Astrocyte (in vitro differentiated cells and primary cell): ENCODE results near the gene MYO15B. TPM values are rescaled to one million over a fixed set of nuclear protein-coding genes. Genes with fewer than 3 reads are reported as not detected.
A peak's percentile ranks its signal among the peaks of the same experiment; 100 is the strongest.

Experiments used
- DNase-seq: peaks from one replicate; pipeline ENCODE4 v3.0.0-alpha.2; 2010; ENCODE audit warnings: low read depth
- FAIRE-seq: peaks from 2 replicates; lab custom pipeline; 2011; peaks lifted over from hg19 to GRCh38; lab: Jason Lieb, UNC
- H2AFZ ChIP-seq: 2 replicates; pipeline ENCODE4 v1.6.0; 2012; ENCODE audit warnings: low read depth, low read length, inconsistent platforms
- H3K27ac ChIP-seq: 2 replicates; pipeline ENCODE4 v1.5.1; 2011; ENCODE audit warnings: low read depth, low read length, inconsistent platforms
- H3K27me3 ChIP-seq: 2 replicates; pipeline ENCODE4 v1.6.0; 2011; ENCODE audit warnings: low read length, inconsistent platforms; ENCODE audit not compliant: insufficient read depth
- H3K36me3 ChIP-seq: 2 replicates; pipeline ENCODE4 v1.5.1; 2011; ENCODE audit warnings: low read length, inconsistent platforms; ENCODE audit not compliant: insufficient read depth
- H3K4me1 ChIP-seq: 2 replicates; pipeline ENCODE4 v1.5.1; 2011; ENCODE audit warnings: low read length, inconsistent platforms; ENCODE audit not compliant: insufficient read depth
- H3K4me2 ChIP-seq: 2 replicates; pipeline ENCODE4 v1.6.0; 2012; ENCODE audit warnings: low read length, inconsistent platforms
- H3K4me3 ChIP-seq: 2 replicates; pipeline ENCODE4 v1.5.1; 2011; ENCODE audit warnings: low read depth, mild to moderate bottlenecking, low read length, inconsistent platforms; ENCODE audit not compliant: insufficient read depth
- H3K79me2 ChIP-seq: 2 replicates; pipeline ENCODE4 v1.6.0; 2012; ENCODE audit warnings: mild to moderate bottlenecking, low read length, inconsistent platforms; ENCODE audit not compliant: insufficient read depth
- H3K9ac ChIP-seq: 2 replicates; pipeline ENCODE4 v1.6.0; 2012; ENCODE audit warnings: mild to moderate bottlenecking, low read length, inconsistent platforms
- H3K9me3 ChIP-seq: 2 replicates; pipeline ENCODE4 v1.5.1; 2012; ENCODE audit warnings: low read depth, mild to moderate bottlenecking, low read length, inconsistent platforms; ENCODE audit not compliant: insufficient read depth
- H4K20me1 ChIP-seq: 2 replicates; pipeline ENCODE4 v1.6.0; 2012; ENCODE audit warnings: low read length, inconsistent platforms; ENCODE audit not compliant: insufficient read depth
- H3K27ac Mint-ChIP-seq: one replicate; pipeline ENCODE4 v1.8.0; 2021; ENCODE audit warnings: mild to moderate bottlenecking, mixed read lengths; ENCODE audit not compliant: unreplicated experiment
- H3K27me3 Mint-ChIP-seq: one replicate; pipeline ENCODE4 v1.8.0; 2021; ENCODE audit warnings: low read depth, mixed read lengths; ENCODE audit not compliant: unreplicated experiment
- H3K36me3 Mint-ChIP-seq: one replicate; pipeline ENCODE4 v1.8.0; 2021; ENCODE audit warnings: low read depth, mixed read lengths; ENCODE audit not compliant: unreplicated experiment
- H3K4me1 Mint-ChIP-seq: one replicate; pipeline ENCODE4 v1.8.0; 2021; ENCODE audit warnings: low read depth, mixed read lengths; ENCODE audit not compliant: unreplicated experiment
- H3K4me3 Mint-ChIP-seq: one replicate; pipeline ENCODE4 v1.8.0; 2021; ENCODE audit warnings: mild to moderate bottlenecking, moderate library complexity, mixed read lengths; ENCODE audit not compliant: unreplicated experiment
- H3K9me3 Mint-ChIP-seq: one replicate; pipeline ENCODE4 v1.8.0; 2021; ENCODE audit warnings: mild to moderate bottlenecking, mixed read lengths; ENCODE audit not compliant: unreplicated experiment
- EZH2 ChIP-seq: IDR thresholded peaks from 2 replicates; pipeline ENCODE4 v1.6.1; 2012; ENCODE audit warnings: mild to moderate bottlenecking, low read length, inconsistent platforms; ENCODE audit not compliant: insufficient read depth
- total RNA-seq: library from RNA; stranded (reverse); gene quantifications from 2 replicates; pipeline ENCODE4 v1.2.1, GENCODE V29; 2021
- TF ChIP-seq, protein P1 (sequence below): IDR thresholded peaks from 2 replicates; pipeline ENCODE4 v1.5.1; 2011; ENCODE audit warnings: low read depth, mild to moderate bottlenecking, inconsistent platforms, low read length, moderate library complexity; ENCODE audit not compliant: insufficient read depth

Gene MYO15B
- total RNA-seq, 1 donor from 2014 or later: 3.5 TPM

DNA sequence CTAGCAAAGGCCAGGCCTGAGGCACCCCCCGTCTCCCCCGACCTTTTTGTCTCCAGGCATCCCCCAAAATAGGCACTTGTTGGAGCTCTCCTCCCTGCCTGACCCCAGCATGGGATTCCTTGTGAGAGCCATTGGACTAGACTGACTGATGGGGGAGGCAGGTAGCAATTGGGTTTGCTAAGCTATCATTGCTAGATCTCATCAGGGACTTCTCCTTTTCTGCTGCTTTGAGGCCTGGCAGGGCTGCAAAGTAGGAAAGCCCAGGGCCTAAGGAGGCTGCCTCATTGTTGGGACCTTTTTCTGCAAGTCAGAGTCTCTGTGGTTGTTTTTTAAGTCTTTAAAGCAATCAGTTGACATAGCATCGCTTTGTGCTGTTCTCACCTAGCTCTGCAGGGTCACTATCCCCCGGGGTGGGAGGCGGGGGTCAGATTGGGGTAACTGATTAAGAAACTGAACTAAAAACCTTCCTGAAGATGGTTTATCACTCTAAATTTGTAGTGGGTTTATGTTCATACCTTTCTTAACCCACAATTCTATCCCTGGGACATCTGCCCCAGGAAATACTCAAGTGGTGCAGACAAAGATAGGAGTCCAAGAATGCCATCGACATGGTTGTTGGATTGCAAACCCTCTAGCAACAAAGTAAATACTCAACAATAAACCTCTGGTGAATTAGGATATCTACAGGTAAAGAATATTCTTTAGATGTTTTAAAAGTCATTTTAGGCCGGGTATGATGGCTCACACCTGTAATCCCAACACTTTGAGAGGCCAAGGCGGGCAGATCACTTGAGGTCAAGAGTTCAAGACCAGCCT lies 34.1 kb upstream of the MYO15B start:
- Histone ChIP-seq H3K36me3 (no peaks in the 10 kb centered on the region), H2AFZ (no peak overlapping the region), H3K9ac (no peak overlapping the region), H3K27me3 (no peaks in the 10 kb centered on the region), H3K4me3 (no peak overlapping the region), H3K4me1 (peaks cover 6% of the 10 kb centered on the region), H3K27ac (no peak overlapping the region), H3K9me3 (no peaks in the 10 kb centered on the region), H3K4me2 (no peak overlapping the region), H3K79me2 (no peaks in the 10 kb centered on the region), H4K20me1 (no peaks in the 10 kb centered on the region)
- Mint-ChIP-seq H3K9me3 (no peaks in the 10 kb centered on the region), H3K4me3 (no peak overlapping the region), H3K27ac (peak overlapping the region; percentile 77), H3K4me1 (peaks cover 18% of the 10 kb centered on the region), H3K27me3 (no peaks in the 10 kb centered on the region), H3K36me3 (peaks cover 2% of the 10 kb centered on the region)
- DNase-seq: no peak
- no peak for TF ChIP-seq EZH2
- TF ChIP-seq, protein P1, sequence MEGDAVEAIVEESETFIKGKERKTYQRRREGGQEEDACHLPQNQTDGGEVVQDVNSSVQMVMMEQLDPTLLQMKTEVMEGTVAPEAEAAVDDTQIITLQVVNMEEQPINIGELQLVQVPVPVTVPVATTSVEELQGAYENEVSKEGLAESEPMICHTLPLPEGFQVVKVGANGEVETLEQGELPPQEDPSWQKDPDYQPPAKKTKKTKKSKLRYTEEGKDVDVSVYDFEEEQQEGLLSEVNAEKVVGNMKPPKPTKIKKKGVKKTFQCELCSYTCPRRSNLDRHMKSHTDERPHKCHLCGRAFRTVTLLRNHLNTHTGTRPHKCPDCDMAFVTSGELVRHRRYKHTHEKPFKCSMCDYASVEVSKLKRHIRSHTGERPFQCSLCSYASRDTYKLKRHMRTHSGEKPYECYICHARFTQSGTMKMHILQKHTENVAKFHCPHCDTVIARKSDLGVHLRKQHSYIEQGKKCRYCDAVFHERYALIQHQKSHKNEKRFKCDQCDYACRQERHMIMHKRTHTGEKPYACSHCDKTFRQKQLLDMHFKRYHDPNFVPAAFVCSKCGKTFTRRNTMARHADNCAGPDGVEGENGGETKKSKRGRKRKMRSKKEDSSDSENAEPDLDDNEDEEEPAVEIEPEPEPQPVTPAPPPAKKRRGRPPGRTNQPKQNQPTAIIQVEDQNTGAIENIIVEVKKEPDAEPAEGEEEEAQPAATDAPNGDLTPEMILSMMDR: no peak
- no peak for FAIRE-seq

DNA sequence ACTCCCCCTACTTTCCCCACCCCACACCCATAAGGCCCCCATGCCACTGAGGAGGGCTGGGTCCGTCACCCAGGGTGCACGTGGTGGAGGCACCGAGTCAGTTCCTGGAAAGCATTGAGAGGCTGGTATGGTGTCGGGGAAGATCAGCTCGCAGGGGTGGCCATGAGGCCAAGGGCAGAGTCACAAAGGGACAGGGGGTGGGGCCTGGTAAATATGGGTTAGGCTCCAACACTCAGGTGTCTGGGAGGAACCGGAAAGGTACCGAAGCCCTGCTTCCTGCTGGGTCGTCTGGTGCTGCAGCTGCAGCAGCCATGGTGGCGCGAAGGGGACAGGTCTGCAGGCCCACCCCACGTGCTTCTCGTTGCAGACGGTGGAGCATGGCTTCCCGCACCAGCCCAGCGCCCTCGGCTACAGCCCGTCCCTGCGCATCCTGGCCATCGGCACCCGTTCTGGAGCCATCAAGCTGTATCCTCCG lies 31.9 kb upstream of the MYO15B start:
- H3K36me3 ChIP-seq: no peaks in the 10 kb centered on the region
- H3K27ac Mint-ChIP-seq: no peak overlapping the region
- H3K9ac ChIP-seq: no peak overlapping the region
- no peaks in the 10 kb centered on the region for H3K27me3 Mint-ChIP-seq
- no peaks in the 10 kb centered on the region for H3K9me3 Mint-ChIP-seq
- no peak overlapping the region for H2AFZ ChIP-seq
- no peak overlapping the region for H3K27ac ChIP-seq
- peaks cover 18% of the 10 kb centered on the region for H3K4me1 Mint-ChIP-seq
- H3K4me3 Mint-ChIP-seq: no peak overlapping the region
- H3K4me3 ChIP-seq: no peak overlapping the region
- TF ChIP-seq, protein P1: no peak
- TF ChIP-seq EZH2: no peak
- peaks cover 1% of the 10 kb centered on the region for H3K36me3 Mint-ChIP-seq
- no peaks in the 10 kb centered on the region for H3K9me3 ChIP-seq
- H3K27me3 ChIP-seq: no peaks in the 10 kb centered on the region
- H3K4me1 ChIP-seq: peaks cover 6% of the 10 kb centered on the region
- no peak for DNase-seq
- H3K79me2 ChIP-seq: no peaks in the 10 kb centered on the region
- no peak for FAIRE-seq
- H4K20me1 ChIP-seq: no peaks in the 10 kb centered on the region
- H3K4me2 ChIP-seq: no peak overlapping the region
